HUES6 (cell line): ENCODE data around the gene SCRN1.

Experiments
- H3K27ac ChIP-seq: 2 replicates; pipeline ENCODE4 v1.7.0; 2013; ENCODE audit warnings: low read depth, mild to moderate bottlenecking, low read length, inconsistent platforms
- H3K27me3 ChIP-seq: 2 replicates; pipeline ENCODE4 v1.6.1; 2013; ENCODE audit warnings: low read length; ENCODE audit not compliant: control insufficient read depth, insufficient read depth
- H3K36me3 ChIP-seq: 2 replicates; pipeline ENCODE4 v1.6.1; 2013; ENCODE audit warnings: low read length; ENCODE audit not compliant: control insufficient read depth, insufficient read depth
- H3K4me1 ChIP-seq: 2 replicates; pipeline ENCODE4 v1.6.1; 2013; ENCODE audit warnings: low read length; ENCODE audit not compliant: control insufficient read depth, insufficient read depth
- H3K4me3 ChIP-seq: 2 replicates; pipeline ENCODE4 v1.5.1; 2013; ENCODE audit warnings: low read depth, low read length
- H3K9ac ChIP-seq: one replicate; pipeline ENCODE4 v1.6.1; 2013; ENCODE audit warnings: mild to moderate bottlenecking, low read length
- H3K9me3 ChIP-seq: 2 replicates; pipeline ENCODE4 v1.6.1; 2013; ENCODE audit warnings: low read depth, low read length; ENCODE audit not compliant: control insufficient read depth, insufficient read depth

SCRN1 gene, protein sequence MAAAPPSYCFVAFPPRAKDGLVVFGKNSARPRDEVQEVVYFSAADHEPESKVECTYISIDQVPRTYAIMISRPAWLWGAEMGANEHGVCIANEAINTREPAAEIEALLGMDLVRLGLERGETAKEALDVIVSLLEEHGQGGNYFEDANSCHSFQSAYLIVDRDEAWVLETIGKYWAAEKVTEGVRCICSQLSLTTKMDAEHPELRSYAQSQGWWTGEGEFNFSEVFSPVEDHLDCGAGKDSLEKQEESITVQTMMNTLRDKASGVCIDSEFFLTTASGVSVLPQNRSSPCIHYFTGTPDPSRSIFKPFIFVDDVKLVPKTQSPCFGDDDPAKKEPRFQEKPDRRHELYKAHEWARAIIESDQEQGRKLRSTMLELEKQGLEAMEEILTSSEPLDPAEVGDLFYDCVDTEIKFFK

GRCh38 chr7:29989257-29989995, at the start of gene SCRN1:
TSS of gene SCRN1 (minus strand) at chr7:29989801. CDS start at chr7:29969067, 20,734 bp downstream.
- Histone ChIP-seq H3K36me3 (0 out of 2 replicates have a peak, but pooled peaks cover 3% of the 10 kb centered on the region), H3K9ac (peak within 1 kb of the TSS; percentile 93), H3K27me3 (no peaks in the 10 kb centered on the region), H3K9me3 (peaks cover 13% of the 10 kb centered on the region), H3K27ac (peak within 1 kb of the TSS; percentile 90), H3K4me1 (peaks cover 15% of the 10 kb centered on the region), H3K4me3 (peak within 1 kb of the TSS; percentile 89)

- H3K4me1 ChIP-seq, result peaks cover 10% of the 10 kb centered on the region; the same call in 1 of the 2 replicates
- no peak overlapping the region for H3K9ac ChIP-seq
- no peak overlapping the region for H3K27ac ChIP-seq
- H3K36me3 ChIP-seq, result peaks cover 7% of the 10 kb centered on the region; the same call in 1 of the 2 replicates
- H3K27me3 ChIP-seq, result no peaks in the 10 kb centered on the region
- no peaks in the 10 kb centered on the region for H3K9me3 ChIP-seq
- H3K4me3 ChIP-seq, result no peak overlapping the region
These were observed 48.8 kb upstream of the SCRN1 start for GRCh38 chr7:30038196-30038980.

- Histone ChIP-seq H3K9ac (no peak overlapping the region), H3K4me1 (peaks cover 4% of the 10 kb centered on the region), H3K4me3 (no peak overlapping the region), H3K9me3 (no peaks in the 10 kb centered on the region), H3K27me3 (no peaks in the 10 kb centered on the region), H3K36me3 (peaks cover 13% of the 10 kb centered on the region; the same call in 1 of the 2 replicates), H3K27ac (no peak overlapping the region)
These were observed 46.6 kb upstream of the SCRN1 start for GRCh38 chr7:30036220-30036619.

- Histone ChIP-seq H3K4me3 (no peak overlapping the region), H3K9ac (no peak overlapping the region), H3K9me3 (no peaks in the 10 kb centered on the region), H3K27ac (no peak overlapping the region), H3K4me1 (peaks cover 19% of the 10 kb centered on the region), H3K27me3 (no peaks in the 10 kb centered on the region), H3K36me3 (peaks cover 13% of the 10 kb centered on the region; the same call in 1 of the 2 replicates)
These were observed 44.9 kb upstream of the SCRN1 start for GRCh38 chr7:30034501-30034900.

DNA sequence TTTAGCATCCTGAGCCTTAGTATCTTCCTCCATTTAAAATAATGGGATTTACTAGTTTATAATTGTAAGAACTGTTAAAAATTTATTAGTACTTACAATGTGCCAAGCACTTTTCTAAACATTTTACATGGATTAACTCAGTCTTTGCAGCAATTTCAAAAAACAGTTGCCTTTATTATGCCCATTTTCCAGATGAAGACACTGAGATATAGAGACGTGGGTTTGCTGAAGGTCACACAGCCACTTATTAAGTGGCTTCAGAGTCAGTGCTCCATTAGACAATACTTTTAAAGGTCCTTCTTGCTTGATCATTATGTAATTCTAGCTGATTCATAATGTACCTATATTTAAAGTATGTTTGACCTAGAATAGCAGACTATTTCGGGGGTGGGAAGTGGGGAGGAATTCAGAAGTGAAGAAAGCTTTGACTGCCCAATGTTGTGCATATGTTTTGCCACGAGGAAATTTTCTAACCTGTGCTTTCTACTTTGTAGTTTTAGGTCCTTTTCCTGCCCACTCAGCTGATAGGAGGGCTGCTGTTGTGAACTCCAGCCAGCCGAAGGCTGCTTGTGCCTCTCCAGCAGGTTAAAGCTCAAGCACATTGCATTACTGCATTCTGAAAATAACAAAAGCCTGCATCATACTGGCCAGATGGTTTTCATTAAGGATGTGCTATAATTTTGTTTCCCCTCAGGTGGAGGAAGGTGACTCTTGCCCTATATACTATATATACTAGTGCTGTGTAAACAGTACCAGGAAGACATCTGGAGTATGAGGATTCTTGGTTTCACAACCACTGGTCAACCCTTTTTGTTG, 42.9 kb upstream of the SCRN1 start:
- H3K4me3 ChIP-seq, result no peak overlapping the region
- no peaks in the 10 kb centered on the region for H3K27me3 ChIP-seq
- no peaks in the 10 kb centered on the region for H3K9me3 ChIP-seq
- peaks cover 13% of the 10 kb centered on the region; the same call in 1 of the 2 replicates for H3K36me3 ChIP-seq
- no peak overlapping the region for H3K9ac ChIP-seq
- no peak overlapping the region for H3K27ac ChIP-seq
- peaks cover 19% of the 10 kb centered on the region for H3K4me1 ChIP-seq

DNA sequence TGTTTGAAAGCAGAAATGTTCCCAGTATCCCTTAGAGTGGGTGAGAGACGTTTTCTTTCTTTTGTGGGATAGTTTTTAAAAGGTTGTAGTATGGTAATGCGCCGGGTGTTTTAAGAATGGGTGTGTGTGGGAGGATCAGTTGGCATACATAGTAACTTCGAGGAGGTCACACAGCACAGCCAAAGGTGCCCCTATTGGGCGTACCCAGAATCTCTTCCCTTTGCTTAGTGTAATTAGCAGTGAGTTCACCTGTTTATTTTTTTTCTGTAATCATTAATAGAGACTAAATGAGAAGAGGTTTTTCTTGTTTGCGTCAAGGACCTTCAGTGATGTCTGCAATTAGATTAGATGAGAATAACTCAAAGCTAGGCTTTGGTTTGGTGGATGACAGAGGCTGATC, 40.1 kb upstream of the SCRN1 start:
- Histone ChIP-seq H3K4me1 (peaks cover 27% of the 10 kb centered on the region), H3K9me3 (no peaks in the 10 kb centered on the region), H3K27ac (no peak overlapping the region; the same call in 1 of the 2 replicates), H3K4me3 (peak overlapping the region; percentile 80), H3K36me3 (0 out of 2 replicates have a peak, but pooled peaks cover 8% of the 10 kb centered on the region), H3K27me3 (no peaks in the 10 kb centered on the region), H3K9ac (peak overlapping the region; percentile 76)

DNA sequence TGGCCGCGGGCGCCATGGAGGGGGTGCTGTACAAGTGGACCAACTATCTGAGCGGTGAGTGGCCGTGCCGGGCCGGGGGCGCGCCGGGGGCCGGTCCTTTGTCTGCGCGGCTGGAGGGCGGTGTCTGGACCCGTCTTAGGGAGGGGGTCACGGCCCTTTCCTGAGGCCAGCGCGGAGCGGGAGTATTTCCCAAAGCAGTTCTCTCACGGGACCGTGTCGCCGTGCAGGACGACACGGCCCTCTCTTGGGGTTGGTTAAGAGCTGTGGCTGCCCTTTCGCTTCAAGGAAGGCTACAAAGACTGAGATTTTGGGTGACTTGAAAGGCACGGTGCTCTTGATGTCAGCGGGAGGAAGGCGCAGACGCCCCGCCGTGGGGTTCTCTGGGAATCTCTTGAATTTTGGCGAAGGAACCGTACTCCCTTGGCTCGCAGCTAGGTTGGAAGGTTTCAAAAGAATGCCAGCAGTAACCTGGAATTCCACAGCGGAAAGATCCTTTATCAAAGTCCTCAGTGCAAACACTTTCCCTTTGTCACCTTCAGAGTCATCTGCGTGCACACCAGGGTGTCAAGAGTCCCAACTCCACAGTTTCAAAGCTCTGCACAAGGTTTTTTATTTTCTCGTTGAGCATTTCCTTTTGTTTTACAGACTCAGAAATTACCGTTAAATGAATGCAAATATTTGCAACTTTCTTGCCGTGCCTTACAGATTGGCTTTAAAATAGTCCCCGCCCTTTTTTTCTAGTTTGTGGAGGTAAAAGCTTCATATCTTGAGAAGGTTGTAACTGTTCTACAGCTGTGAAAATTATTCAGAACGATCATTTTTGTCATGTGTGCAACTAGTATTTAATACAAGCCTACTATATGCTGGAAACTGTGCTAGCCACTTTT, 39.4 kb upstream of the SCRN1 start:
- Histone ChIP-seq H3K27ac (peak overlapping the region; percentile 58; the same call in 1 of the 2 replicates), H3K4me1 (peaks cover 27% of the 10 kb centered on the region), H3K9me3 (no peaks in the 10 kb centered on the region), H3K4me3 (peak overlapping the region; percentile 80), H3K36me3 (0 out of 2 replicates have a peak, but pooled peaks cover 8% of the 10 kb centered on the region), H3K9ac (peak overlapping the region; percentile 76), H3K27me3 (no peaks in the 10 kb centered on the region)

DNA sequence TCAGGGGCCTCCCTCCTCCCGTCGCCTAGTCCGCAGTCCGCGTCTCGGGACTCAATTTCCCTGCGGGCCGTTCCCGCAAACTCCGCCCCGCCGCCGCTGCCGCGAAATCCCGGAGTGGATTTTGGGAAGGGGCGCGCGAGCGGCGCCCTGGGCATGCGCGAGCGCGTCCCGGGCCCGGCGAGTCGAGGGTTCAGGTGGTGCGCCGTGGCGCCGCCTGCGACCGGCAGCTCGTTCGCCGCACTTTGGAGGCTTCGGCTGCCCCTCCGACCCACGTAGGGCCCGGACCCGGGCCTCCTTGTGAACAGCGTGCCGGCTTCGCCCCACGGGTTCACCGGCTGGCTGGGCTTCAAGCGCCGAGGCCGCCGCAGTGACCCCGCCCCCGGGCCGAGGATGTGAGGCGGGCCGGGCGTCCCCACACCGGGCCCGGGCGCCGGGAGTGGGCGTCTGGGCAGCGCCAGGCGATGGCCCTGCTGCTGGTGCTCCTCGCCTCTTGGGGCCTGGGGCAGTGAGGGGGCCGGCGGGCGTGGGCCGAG, 38.7 kb upstream of the SCRN1 start, which contains the start of gene PLEKHA8:
PLEKHA8 (plus strand) TSS at position 197 of the 533 bp plus-strand sequence. CDS start 351 bp downstream, outside the sequence.
- H3K36me3 ChIP-seq, result 0 out of 2 replicates have a peak, but pooled peaks cover 6% of the 10 kb centered on the region
- H3K9me3 ChIP-seq, result no peaks in the 10 kb centered on the region
- H3K27me3 ChIP-seq, result no peaks in the 10 kb centered on the region
- peak within 1 kb of the TSS; percentile 58; the same call in 1 of the 2 replicates for H3K27ac ChIP-seq
- peak within 1 kb of the TSS; percentile 80 for H3K4me3 ChIP-seq
- peak within 1 kb of the TSS; percentile 76 for H3K9ac ChIP-seq
- peaks cover 27% of the 10 kb centered on the region for H3K4me1 ChIP-seq

DNA sequence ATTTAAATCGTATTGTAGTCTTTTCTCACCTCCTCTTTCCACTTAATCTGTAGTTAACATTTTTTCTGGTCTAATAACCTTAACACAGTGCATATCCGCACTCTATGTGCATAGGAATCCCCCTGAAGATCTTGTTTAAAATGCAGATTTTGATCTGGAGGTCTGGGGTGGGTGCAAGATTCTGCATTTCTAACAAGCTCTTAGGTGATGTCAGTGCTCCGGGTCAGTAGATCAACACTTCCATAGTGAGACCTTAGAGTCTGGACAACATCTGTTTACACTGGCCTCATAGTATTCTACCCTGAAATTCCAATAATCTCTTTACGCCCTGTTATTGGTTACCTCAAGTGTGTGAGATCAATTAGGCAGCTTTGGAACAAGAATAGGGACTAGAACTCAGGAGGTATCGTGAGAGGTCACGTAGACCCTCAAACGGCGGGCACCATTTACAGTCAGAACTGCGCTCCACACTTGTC, 38.2 kb upstream of the SCRN1 start:
- Histone ChIP-seq H3K27ac (peak overlapping the region; percentile 17; the same call in 1 of the 2 replicates), H3K36me3 (0 out of 2 replicates have a peak, but pooled peaks cover under 1% of the 10 kb centered on the region), H3K9me3 (no peaks in the 10 kb centered on the region), H3K9ac (peak overlapping the region; percentile 76), H3K4me1 (peaks cover 27% of the 10 kb centered on the region), H3K27me3 (no peaks in the 10 kb centered on the region), H3K4me3 (peak overlapping the region; percentile 80)
